Measurements from ENCODE around the gene CORO2B. TPM values are rescaled to one million over a fixed set of nuclear protein-coding genes. Genes with fewer than 3 reads are reported as not detected.

Gene CORO2B
- total and polyA plus RNA-seq, 2 of the 4 experiments (the other 2 are of a cell fraction), result 9.3 to 39.3 TPM

DNA sequence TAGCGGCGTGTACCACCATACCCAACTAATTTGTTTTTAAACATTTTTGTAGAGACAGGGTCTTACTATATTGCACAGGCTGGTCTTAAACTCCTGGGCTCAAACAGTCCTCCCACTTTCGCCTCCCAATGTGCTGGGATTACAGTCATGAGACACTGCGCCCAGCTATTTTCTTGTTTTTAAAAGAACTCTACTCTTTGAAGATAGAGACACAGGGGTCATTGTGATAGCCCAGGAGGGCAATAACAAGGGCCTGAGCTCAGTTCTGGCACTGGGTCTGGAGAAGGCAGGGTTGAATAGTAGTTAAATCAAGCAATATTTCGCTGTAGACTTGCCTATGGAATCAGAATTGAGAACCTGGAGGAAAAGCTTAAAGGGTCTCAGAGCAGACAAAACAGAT is 143.1 kb downstream of the CORO2B start:
- TF ChIP-seq MAZ (IDR thresholded peaks at IDR 0.05; ENCODE audit: borderline replicate concordance, low read depth, low read length) (no peak), NFE2L2 (IDR thresholded peaks at IDR 0.05; ENCODE audit: low read depth, low read length) (no peak), RAD21 (IDR thresholded peaks at IDR 0.05; ENCODE audit: low read length) (no peak), MAFK (IDR thresholded peaks at IDR 0.05; ENCODE audit: low read depth, low read length) (no peak), BHLHE40 (IDR thresholded peaks at IDR 0.05; ENCODE audit: low read depth, low read length) (no peak), SMC3 (IDR thresholded peaks at IDR 0.05; ENCODE audit: low read depth, low read length) (no peak), CEBPB (IDR thresholded peaks at IDR 0.05; ENCODE audit: low read depth, low read length) (no peak)
- TF ChIP-seq, protein P1, sequence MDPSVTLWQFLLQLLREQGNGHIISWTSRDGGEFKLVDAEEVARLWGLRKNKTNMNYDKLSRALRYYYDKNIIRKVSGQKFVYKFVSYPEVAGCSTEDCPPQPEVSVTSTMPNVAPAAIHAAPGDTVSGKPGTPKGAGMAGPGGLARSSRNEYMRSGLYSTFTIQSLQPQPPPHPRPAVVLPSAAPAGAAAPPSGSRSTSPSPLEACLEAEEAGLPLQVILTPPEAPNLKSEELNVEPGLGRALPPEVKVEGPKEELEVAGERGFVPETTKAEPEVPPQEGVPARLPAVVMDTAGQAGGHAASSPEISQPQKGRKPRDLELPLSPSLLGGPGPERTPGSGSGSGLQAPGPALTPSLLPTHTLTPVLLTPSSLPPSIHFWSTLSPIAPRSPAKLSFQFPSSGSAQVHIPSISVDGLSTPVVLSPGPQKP (IDR thresholded peaks at IDR 0.05; ENCODE audit: borderline replicate concordance, low read depth, low read length), result no peak
- BruUV-seq (replicated peaks), result no TSS peak
- H3K56ac ChIP-seq (ENCODE audit: extremely low read depth, insufficient read depth, low read length), result no peak overlapping the region
- H3K79me1 ChIP-seq (ENCODE audit: low read depth in 1 of 2, low read length in 2 of 2), result no peaks in the 10 kb centered on the region
- no peak overlapping the region for H2BK5ac ChIP-seq (ENCODE audit: low read depth, low read length, poor library complexity, severe bottlenecking)
- H3K23ac ChIP-seq (ENCODE audit: low read depth, low read length), result no peak overlapping the region
- intact Hi-C loops (cut with micrococcal nuclease) (no loop called here), dilution Hi-C loops (cut with HindIII; ENCODE audit: low sequenced_read_pairs, unreplicated experiment) (no loop called here), in situ Hi-C loops (cut with MboI; ENCODE audit: low sequenced_read_pairs) (no loop called here)
- WGBS, 2 experiments (ENCODE audit: extremely low coverage in 2 of 2, insufficient read length in 1 of 2), result no CpG with 5 or more reads among the region's 5 CpGs
- H2AK5ac ChIP-seq (ENCODE audit: low read depth, low read length), result no peak overlapping the region
- no peaks in the 10 kb centered on the region for H3K4me1 ChIP-seq (ENCODE audit: control insufficient read depth, insufficient read depth, low read length)
- no peak overlapping the region for H3K4me2 ChIP-seq (ENCODE audit: low read depth, low read length)
- POLR2A ChIA-PET (ENCODE audit: unreplicated experiment), result no interaction called here
- no peak overlapping the region for H2BK20ac ChIP-seq (ENCODE audit: low read depth, low read length)
- no peak overlapping the region for H2AFZ ChIP-seq (replicated peaks; ENCODE audit: low read length, poor library complexity)
- no peak overlapping the region for H2AK9ac ChIP-seq (replicated peaks; ENCODE audit: low read depth, low read length, poor library complexity)
- H2BK120ac ChIP-seq (ENCODE audit: low read depth, low read length), result no peak overlapping the region
- no peak overlapping the region for H3K4ac ChIP-seq (ENCODE audit: low read depth, low read length)
- H3K18ac ChIP-seq (ENCODE audit: low read depth, low read length), result no peak overlapping the region
- no peak overlapping the region for H3K4me3 ChIP-seq (ENCODE audit: insufficient read depth, low read depth, low read length)
- H4K8ac ChIP-seq (ENCODE audit: low read depth in 2 of 2, low read length in 2 of 2), result no peak overlapping the region
- H3K27ac ChIP-seq (ENCODE audit: insufficient read depth, low read length), result no peak overlapping the region
- no peak overlapping the region for H3K9ac ChIP-seq (ENCODE audit: low read depth, low read length)
- no peak for ATAC-seq (ENCODE audit: low read depth)
- no peaks in the 10 kb centered on the region; the same call in 1 of the 2 replicates for H3K36me3 ChIP-seq (ENCODE audit: control insufficient read depth, insufficient read depth, low read length)
- no peak overlapping the region for H3K14ac ChIP-seq (replicated peaks; ENCODE audit: low read depth, low read length)
- no peaks in the 10 kb centered on the region for H4K20me1 ChIP-seq (ENCODE audit: insufficient read depth, low read length)
- H2BK15ac ChIP-seq (ENCODE audit: low read depth, low read length), result no peak overlapping the region
- H4K5ac ChIP-seq (ENCODE audit: low read depth, low read length), result no peak overlapping the region
- no peak for DNase-seq
- H4K91ac ChIP-seq (ENCODE audit: insufficient read depth, low read depth, low read length), result no peak overlapping the region
- CTCF ChIA-PET, result interaction anchor here (1.3 kb wide), 1 partner anchor 203 kb away, joined by 3 read pairs; no protein-coding TSS in a partner anchor
- H3K27me3 ChIP-seq (ENCODE audit: control insufficient read depth, insufficient read depth, low read length), result no peaks in the 10 kb centered on the region
- peaks cover 3% of the 10 kb centered on the region for H3K9me1 ChIP-seq (ENCODE audit: insufficient read depth, low read length)
- no peaks in the 10 kb centered on the region for H3K9me3 ChIP-seq (ENCODE audit: control insufficient read depth, insufficient read depth, low read length)
